Measurements from ENCODE around the gene PML.
A peak's percentile ranks its signal among the peaks of the same experiment; 100 is the strongest.

PML gene

GRCh38 chr15:74013374-74013894, 18.9 kb downstream of the PML start:
- no peak for DNase-seq

DNA sequence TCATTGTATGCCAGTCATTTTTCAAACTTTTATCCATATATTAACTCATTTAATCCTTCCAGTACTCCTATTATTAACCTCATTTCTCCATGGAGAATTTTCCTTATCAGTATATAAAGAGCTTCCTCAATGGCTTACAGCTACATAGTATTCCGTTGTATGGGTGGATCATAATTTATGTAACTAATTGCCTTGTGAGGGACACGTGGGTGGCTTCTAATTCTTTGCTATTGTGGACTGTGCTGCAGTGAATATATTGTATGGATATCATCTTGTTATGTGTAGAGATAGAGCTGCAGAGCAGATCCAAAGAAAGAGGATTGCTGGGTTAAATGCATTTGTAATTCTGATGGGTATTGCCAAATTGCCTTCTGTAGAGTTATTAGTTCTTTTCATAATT, 25.2 kb downstream of the PML start:
- DNase-seq = no peak

DNA sequence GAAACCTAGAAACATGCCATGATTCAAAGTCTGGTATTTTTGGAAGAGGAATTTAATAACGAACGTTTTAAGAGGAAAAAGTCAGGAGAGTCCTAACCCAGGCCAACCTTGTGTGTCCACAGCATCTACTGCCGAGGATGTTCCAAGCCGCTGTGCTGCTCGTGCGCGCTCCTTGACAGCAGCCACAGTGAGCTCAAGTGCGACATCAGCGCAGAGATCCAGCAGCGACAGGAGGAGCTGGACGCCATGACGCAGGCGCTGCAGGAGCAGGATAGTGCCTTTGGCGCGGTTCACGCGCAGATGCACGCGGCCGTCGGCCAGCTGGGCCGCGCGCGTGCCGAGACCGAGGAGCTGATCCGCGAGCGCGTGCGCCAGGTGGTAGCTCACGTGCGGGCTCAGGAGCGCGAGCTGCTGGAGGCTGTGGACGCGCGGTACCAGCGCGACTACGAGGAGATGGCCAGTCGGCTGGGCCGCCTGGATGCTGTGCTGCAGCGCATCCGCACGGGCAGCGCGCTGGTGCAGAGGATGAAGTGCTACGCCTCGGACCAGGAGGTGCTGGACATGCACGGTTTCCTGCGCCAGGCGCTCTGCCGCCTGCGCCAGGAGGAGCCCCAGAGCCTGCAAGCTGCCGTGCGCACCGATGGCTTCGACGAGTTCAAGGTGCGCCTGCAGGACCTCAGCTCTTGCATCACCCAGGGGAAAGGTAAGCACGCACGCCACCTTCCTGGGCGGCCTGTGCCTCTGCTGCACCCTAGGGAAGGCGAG, 28.4 kb downstream of the PML start:
- DNase-seq = no peak

GRCh38 chr15:74024687-74025086, 30.2 kb downstream of the PML start:
- DNase-seq = no peak

DNA sequence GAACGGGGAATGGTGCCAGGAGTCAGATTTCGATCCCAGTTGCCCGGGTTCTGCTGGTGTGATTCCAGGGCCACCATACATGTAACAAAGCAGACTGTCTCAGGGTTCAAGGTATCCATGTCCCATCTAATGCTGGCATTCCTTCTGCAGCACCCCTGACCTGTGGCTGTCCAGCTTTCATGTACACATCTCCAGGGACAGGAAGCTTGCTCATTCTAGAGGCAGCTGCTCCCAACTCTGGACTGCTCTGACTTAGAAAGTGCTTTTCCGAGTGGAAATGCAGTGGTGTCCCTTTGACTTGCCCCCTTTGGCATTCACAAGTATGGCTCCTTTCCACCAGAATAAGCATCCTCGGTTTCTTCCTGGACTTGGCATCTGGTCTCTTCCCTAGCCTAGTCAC, 30.9 kb downstream of the PML start:
- DNase-seq = no peak

GRCh38 chr15:74027688-74028087, 33.2 kb downstream of the PML start:
- DNase-seq = no peak

DNA sequence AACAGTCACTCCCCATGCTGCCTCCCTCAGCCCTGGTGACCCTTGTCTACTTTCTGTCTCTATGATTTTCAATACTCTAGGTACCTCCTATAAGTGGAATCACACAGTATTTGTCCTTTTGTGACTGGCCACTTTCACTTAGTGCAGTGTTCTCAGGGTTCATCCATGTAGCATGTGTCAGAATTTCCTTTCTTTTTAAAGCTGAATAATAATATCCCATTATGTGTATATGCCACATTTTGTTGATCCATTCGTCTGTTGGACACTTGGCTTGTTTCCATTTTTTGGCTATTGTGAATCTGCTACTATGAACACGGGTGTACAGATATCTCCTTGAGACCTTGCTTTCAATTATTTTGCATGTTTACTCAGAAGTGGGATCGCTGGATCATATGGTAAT, 34.1 kb downstream of the PML start:
- DNase-seq = no peak

DNA sequence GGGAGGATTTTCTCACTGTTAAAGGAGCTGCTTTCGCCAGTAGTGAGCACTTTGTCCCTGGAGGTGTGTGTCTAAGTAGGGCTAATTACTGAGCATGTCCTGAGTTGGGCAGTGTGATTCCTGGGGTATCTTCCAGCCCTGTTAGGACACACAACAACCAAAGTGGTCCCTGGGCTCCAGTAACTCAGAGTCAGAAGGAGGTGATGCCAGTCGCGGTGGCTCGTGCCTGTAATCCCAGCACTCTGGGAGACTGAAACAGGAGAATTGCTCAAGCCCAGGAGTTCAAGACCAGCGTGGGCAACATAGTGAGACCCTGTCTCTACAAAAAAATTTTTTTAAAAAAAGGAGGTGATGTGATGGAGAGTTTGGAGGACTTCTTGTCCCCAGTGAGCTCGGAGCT, 37.5 kb downstream of the PML start:
- no peak for DNase-seq

GRCh38 chr15:74032606-74033561, 38.4 kb downstream of the PML start:
- no peak for DNase-seq

- DNase-seq = no peak
These were observed 39.8 kb downstream of the PML start for GRCh38 chr15:74034206-74034755.

DNA sequence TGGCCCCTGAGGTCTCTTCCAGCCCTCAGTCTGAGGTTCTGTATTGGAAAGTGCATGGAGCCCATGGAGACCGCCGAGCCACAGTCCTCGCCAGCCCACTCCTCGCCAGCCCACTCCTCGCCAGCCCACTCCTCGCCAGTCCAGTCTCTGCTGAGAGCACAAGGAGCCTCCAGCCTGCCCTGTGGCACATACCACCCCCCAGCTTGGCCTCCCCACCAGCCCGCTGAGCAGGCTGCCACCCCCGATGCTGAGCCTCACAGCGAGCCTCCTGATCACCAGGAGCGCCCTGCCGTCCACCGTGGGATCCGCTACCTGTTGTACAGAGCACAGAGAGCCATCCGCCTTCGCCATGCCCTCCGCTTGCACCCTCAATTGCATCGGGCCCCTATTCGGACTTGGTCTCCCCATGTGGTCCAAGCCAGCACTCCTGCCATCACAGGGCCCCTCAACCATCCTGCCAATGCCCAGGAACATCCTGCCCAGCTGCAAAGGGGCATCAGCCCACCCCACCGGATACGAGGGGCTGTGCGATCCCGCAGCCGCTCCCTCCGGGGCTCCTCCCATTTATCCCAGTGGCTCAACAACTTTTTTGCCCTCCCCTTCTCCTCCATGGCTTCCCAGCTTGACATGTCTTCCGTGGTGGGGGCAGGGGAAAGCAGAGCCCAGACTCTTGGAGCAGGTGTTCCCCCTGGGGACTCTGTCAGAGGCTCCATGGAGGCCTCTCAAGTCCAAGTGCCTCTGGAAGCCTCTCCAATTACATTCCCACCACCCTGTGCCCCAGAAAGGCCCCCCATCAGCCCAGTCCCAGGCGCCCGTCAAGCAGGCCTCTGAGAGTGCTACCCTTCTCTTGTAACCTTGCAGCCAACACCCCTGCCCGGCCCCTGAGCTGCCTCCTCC, 40.9 kb downstream of the PML start:
- DNase-seq = no peak

DNA sequence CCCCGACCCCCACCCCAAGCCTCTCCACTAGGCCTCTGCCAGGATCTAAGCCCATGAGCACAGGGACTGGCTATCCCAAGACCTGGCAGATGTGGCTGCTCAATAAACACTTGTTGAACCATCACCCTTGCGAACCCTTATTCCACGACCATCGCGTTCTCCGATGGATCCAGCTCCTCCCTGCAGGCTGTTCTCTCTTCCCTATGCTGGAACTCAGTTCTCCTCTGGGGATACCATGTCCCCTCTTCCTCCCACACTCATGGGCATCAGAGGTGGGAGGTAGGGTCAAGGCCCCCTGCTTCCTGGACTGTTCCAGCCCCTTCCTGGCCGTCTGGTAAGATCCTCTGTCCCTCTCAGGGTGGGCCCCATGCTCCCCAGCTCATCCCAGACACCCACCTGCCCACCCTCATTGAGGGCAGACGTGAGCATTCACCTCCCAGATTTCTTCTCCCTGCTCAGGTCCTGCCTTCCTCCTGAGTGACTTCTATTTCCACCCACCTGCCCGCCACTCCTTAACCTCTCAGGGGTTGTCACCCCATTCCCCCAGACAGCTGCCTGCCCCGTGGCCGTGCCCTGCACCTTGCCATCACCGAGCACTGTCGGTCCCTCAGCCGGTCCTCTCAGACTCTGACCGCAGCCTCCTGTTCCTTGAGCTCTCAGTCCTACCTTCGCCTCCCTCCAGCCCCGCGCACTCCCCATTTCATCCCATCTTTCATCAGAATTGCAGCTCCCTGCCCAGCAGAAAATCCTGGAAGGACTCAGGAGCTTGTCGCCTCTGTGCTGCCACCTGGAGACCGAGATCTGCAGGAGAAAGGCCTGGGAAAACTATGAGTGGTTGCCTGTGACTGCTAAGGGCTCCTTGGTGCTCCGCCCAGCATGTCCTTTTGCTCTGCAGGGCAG, 42.0 kb downstream of the PML start:
- DNase-seq = peak; percentile 85

- DNase-seq = peak; percentile 32
These were observed 42.9 kb downstream of the PML start for GRCh38 chr15:74037171-74038117.

DNA sequence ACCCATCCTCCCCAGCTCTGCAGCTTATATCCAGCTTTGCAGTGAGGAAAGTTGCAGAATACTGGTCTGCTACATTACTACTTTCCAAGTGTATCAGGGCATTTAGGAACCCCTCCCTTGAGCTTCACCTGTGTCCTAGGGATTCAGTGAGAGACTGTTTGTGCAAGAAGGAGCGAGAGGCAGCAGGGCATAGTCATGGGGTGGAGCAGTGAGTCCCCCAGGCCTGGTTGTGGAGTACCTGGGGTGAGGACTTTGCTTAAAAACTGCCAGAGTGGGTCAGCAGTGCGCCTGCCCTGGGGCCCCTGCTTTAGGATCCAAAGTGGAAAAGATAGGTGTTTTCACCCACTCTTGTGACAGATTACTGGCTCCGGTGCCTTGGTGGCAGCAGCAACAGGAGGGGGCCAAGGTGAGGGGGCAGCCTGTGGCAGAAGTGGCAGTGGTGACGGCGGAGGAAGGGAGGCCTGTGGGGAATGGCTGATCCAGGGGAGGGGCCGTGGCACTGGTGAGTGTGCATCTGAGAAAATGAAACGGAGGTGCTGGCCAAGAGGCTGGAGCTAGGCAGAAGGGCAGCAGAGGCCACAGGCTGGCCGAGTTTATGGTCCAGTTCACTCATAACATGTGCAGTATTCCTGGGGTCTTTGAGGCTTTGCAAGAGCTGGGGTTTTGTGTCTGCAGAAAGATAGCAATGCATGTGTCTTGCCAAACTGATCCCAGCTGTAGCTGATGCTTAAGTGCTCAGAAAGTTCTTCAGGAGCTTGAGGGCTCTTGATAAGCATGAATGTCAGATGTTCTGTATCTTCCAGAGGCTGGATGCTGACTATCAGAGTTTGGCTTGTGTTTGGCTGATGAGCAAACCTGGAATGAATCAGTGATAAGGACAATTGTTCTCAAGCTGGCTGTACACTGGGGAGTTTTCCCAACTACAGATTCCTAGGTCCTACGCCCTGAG, 44.5 kb downstream of the PML start:
- no peak for DNase-seq

DNA sequence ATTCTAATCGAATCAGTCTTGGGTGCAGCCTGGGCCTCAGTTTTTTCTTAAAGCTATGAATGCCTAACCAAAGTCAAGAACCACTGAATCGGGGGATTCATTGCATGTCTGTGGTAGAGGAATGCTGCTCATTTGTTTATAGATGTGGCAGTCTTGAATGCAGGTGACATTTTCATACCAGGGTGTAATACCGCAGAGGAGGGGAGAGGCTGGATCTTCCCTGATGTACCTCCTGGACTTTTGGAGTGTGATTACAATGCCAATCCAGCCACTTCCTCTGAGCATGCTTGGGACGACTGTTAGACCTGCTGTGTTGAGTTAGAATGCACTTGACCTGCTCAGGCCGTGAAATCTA, 45.1 kb downstream of the PML start:
- DNase-seq = no peak

DNA sequence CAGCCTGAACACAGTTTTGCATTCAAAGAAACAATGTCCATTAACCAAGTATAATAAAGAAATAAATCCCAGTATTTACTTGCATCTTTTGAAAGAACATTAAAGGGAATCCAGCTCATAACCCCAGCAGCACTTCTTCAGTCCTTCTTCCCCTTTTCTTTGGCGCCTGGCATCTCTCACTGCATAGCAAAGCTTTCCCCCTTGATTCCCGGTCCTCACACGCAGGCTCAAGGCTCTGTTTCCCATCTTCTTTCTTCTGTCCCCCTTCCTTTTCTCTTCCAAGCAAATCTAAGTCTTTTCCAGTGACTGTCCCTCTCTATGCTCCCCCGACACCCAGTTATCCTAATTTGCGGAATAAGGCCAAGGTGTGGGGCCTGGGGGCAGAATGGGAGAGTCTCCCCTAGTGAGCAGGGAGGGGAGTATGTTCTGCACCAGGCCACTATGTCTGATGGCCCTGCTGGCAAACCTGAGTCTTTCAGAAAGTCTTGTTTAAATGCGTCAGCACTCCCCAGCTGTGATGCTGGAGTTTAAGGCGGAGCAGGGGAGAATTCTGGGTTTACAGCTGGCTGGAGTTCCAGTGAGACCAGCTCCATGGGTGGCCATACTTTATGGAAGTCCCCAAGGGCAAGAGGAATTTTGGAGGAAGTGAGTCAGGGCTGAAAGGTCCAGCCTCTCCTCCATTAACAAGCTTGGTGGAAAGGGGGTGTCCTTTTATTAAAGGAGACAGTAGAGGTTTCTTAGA, 45.8 kb downstream of the PML start:
- peak; percentile 41 for DNase-seq

- no peak for DNase-seq
These were observed 46.8 kb downstream of the PML start for GRCh38 chr15:74041311-74041756.

DNA sequence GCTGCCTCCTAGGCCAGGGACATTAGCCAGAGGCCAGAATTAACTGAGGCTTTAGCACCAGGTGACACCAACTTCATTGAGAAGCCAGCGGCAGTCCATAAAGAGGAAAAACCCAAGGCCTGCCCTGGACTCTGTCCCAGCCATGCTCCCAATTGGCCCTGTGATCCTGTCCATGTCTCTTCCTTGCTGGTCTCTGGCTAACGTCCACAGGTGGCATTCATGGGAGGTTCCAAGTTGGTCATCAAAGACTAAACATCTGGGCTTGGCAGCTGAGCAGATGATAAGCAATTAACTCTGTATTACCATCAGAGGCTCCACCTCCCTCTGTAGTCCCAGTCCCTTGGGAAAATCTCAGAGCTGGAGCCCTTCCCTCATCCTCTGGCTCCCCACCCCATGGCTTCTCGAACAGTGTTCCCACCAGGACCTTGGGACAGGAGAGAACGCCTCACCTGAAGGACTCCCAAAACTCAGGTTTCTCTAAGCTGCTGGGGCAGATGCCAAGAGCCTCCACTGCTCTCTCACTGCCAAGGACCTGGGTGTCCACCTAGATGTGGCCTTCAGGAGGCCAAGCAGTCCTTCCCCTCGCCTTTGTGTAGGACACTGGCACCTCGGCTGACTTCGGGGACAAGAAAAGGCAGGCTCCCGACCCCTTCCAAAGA, 47.4 kb downstream of the PML start:
- no peak for DNase-seq

Data from eye (tissue), 1 donor.